H9 (cell line): ENCODE measurements around the gene LASP1NB.

Source experiments
- DNase-seq: peaks from one replicate; pipeline ENCODE4 v3.0.0-alpha.2; 2017
- H2AFZ ChIP-seq: one replicate; pipeline ENCODE4 v1.6.1; 2013; ENCODE audit warnings: mild to moderate bottlenecking, low read length, control low read depth, moderate library complexity
- H2AK5ac ChIP-seq: 2 replicates; pipeline ENCODE4 v1.6.1; 2013; ENCODE audit warnings: low read length, control low read depth, mixed read lengths; ENCODE audit not compliant: insufficient read length
- H2BK120ac ChIP-seq: one replicate; pipeline ENCODE4 v1.6.1; 2013; ENCODE audit warnings: low read depth, mild to moderate bottlenecking, low read length, control low read depth, inconsistent platforms; ENCODE audit not compliant: poor library complexity, severe bottlenecking
- H2BK12ac ChIP-seq: 2 replicates; pipeline ENCODE4 v1.6.1; 2013; ENCODE audit warnings: low read length, control low read depth, mixed read lengths, low read depth; ENCODE audit not compliant: insufficient read length
- H2BK15ac ChIP-seq: 2 replicates; pipeline ENCODE4 v1.6.1; 2013; ENCODE audit warnings: low read depth, low read length, control low read depth
- H2BK20ac ChIP-seq: one replicate; pipeline ENCODE4 v1.6.1; 2013; ENCODE audit warnings: low read depth, mild to moderate bottlenecking, low read length, control low read depth, inconsistent platforms; ENCODE audit not compliant: poor library complexity, severe bottlenecking
- H2BK5ac ChIP-seq: 2 replicates; pipeline ENCODE4 v1.6.1; 2013; ENCODE audit warnings: low read length, control low read depth, mixed read lengths; ENCODE audit not compliant: insufficient read length
- H3K14ac ChIP-seq: 2 replicates; pipeline ENCODE4 v1.6.1; 2013; ENCODE audit warnings: low read length, control low read depth; ENCODE audit not compliant: insufficient read depth
- H3K18ac ChIP-seq: 2 replicates; pipeline ENCODE4 v1.6.1; 2013; ENCODE audit warnings: low read depth, mild to moderate bottlenecking, mixed read lengths, low read length, control low read depth; ENCODE audit not compliant: insufficient read length
- H3K23ac ChIP-seq: 2 replicates; pipeline ENCODE4 v1.6.1; 2013; ENCODE audit warnings: low read length, control low read depth, mixed read lengths, low read depth; ENCODE audit not compliant: insufficient read length
- H3K23me2 ChIP-seq: 2 replicates; pipeline ENCODE4 v1.6.1; 2013; ENCODE audit warnings: low read depth, mild to moderate bottlenecking, mixed read lengths, low read length, control low read depth; ENCODE audit not compliant: insufficient read length, poor library complexity, severe bottlenecking
- H3K27ac ChIP-seq: 2 replicates; pipeline ENCODE4 v1.5.1; 2013; ENCODE audit warnings: low read length, control low read depth, mixed read lengths, low read depth; ENCODE audit not compliant: insufficient read length
- H3K27me3 ChIP-seq: 2 replicates; pipeline ENCODE4 v1.6.1; 2013; ENCODE audit warnings: low read length, control low read depth, inconsistent platforms; ENCODE audit not compliant: insufficient read depth
- H3K4ac ChIP-seq: 2 replicates; pipeline ENCODE4 v1.6.1; 2013; ENCODE audit warnings: low read depth, mild to moderate bottlenecking, control low read depth, inconsistent platforms, low read length, moderate library complexity
- H3K4me1 ChIP-seq: 2 replicates; pipeline ENCODE4 v1.6.1; 2013; ENCODE audit warnings: low read length, control low read depth, inconsistent platforms; ENCODE audit not compliant: insufficient read depth
- H3K4me2 ChIP-seq: 2 replicates; pipeline ENCODE4 v1.6.1; 2013; ENCODE audit warnings: low read length, control low read depth, mixed read lengths; ENCODE audit not compliant: insufficient read length, insufficient read depth
- H3K56ac ChIP-seq: 2 replicates; pipeline ENCODE4 v1.6.1; 2013; ENCODE audit warnings: low read depth, mild to moderate bottlenecking, mixed read lengths, low read length, control low read depth; ENCODE audit not compliant: insufficient read length
- H3K79me1 ChIP-seq: 2 replicates; pipeline ENCODE4 v1.6.1; 2013; ENCODE audit warnings: low read depth, mild to moderate bottlenecking, moderate library complexity, low read length, control low read depth, inconsistent platforms; ENCODE audit not compliant: insufficient read depth, poor library complexity, severe bottlenecking
- H3K79me2 ChIP-seq: 2 replicates; pipeline ENCODE4 v1.6.1; 2013; ENCODE audit warnings: low read length, control low read depth, inconsistent platforms; ENCODE audit not compliant: insufficient read depth
- H3K9ac ChIP-seq: 2 replicates; pipeline ENCODE4 v1.6.1; 2013; ENCODE audit warnings: low read length, control low read depth, mixed read lengths; ENCODE audit not compliant: insufficient read length; ENCODE audit errors: extremely low read depth
- H3K9me3 ChIP-seq: one replicate; pipeline ENCODE4 v1.6.1; 2013; ENCODE audit warnings: low read depth, low read length, inconsistent platforms; ENCODE audit not compliant: control insufficient read depth
- H3T11ph ChIP-seq: one replicate; pipeline ENCODE4 v1.6.1; 2013; ENCODE audit warnings: mild to moderate bottlenecking, low read length, control low read depth, inconsistent platforms
- H4K20me1 ChIP-seq: one replicate; pipeline ENCODE4 v1.6.1; 2013; ENCODE audit not compliant: control insufficient read depth, insufficient read length, insufficient read depth
- H4K5ac ChIP-seq: 2 replicates; pipeline ENCODE4 v1.6.1; 2013; ENCODE audit warnings: low read depth, mild to moderate bottlenecking, mixed read lengths, low read length, control low read depth; ENCODE audit not compliant: insufficient read length
- H4K8ac ChIP-seq: replicated peaks from 2 replicates; pipeline ENCODE4 v1.6.1; 2013; ENCODE audit warnings: low read length, control low read depth, mixed read lengths, low read depth; ENCODE audit not compliant: insufficient read length
- H4K91ac ChIP-seq: 2 replicates; pipeline ENCODE4 v1.6.1; 2013; ENCODE audit warnings: low read depth, mild to moderate bottlenecking, moderate library complexity, mixed read lengths, low read length, control low read depth; ENCODE audit not compliant: insufficient read length
- H3K27ac Mint-ChIP-seq, 3 experiments: 2 replicates in 2 of 3; 3 replicates in 1 of 3; pipeline ENCODE4 v1.8.0; 2020 to 2021; ENCODE audit warnings: mixed read lengths in 3 of 3, mild to moderate bottlenecking in 1 of 3, moderate library complexity in 1 of 3
- H3K27me3 Mint-ChIP-seq: 2 replicates; pipeline ENCODE4 v1.8.0; 2021; ENCODE audit warnings: low read depth, mild to moderate bottlenecking, moderate library complexity, mixed read lengths
- H3K36me3 Mint-ChIP-seq, 3 experiments: 2 replicates in 2 of 3; 3 replicates in 1 of 3; pipeline ENCODE4 v1.8.0; 2020 to 2021; ENCODE audit warnings: low read depth in 3 of 3, mixed read lengths in 3 of 3; ENCODE audit not compliant: insufficient read depth in 1 of 3
- H3K4me1 Mint-ChIP-seq, 2 experiments: 2 replicates each; pipeline ENCODE4 v1.8.0; 2020; ENCODE audit warnings: mixed read lengths in 2 of 2
- H3K4me3 Mint-ChIP-seq, 2 experiments: 2 replicates in 1 of 2; 3 replicates in 1 of 2; pipeline ENCODE4 v1.8.0; 2020 to 2021; ENCODE audit warnings: mild to moderate bottlenecking in 2 of 2, mixed read lengths in 2 of 2, moderate library complexity in 1 of 2
- H3K9me3 Mint-ChIP-seq, 2 experiments: 2 replicates in 1 of 2; 3 replicates in 1 of 2; pipeline ENCODE4 v1.8.0; 2020; ENCODE audit warnings: mild to moderate bottlenecking in 2 of 2, mixed read lengths in 2 of 2, moderate library complexity in 1 of 2
- CTCF ChIP-seq: fragments of 200-600 bp; sonication (generic); conservative IDR thresholded peaks from 3 replicates; pipeline ENCODE4 v1.8.0; 2021; ENCODE audit warnings: antibody characterized with exemption, mild to moderate bottlenecking
- WGBS: extraction: QIAGEN DNeasy Blood & Tissue Kit; methylation state at CpG from one replicate; pipeline ENCODE4 v1.1.7; 2013; ENCODE audit warnings: missing lambda C conversion rate, low lambda C conversion rate, mixed read lengths; ENCODE audit not compliant: insufficient read length; ENCODE audit errors: extremely low coverage; 5-methylcytosine and 5-hydroxymethylcytosine counted together

The LASP1NB gene

GRCh38 chr17:38958326-38958725, 32.9 kb downstream of the LASP1NB start:
- Histone ChIP-seq H3K18ac (no peak overlapping the region), H3K4ac (no peak overlapping the region), H3K79me1 (no peaks in the 10 kb centered on the region), H4K91ac (no peak overlapping the region), H3K23me2 (no peaks in the 10 kb centered on the region), H2BK15ac (no peak overlapping the region), H2BK5ac (no peak overlapping the region), H2BK12ac (no peak overlapping the region), H3K9ac (no peak overlapping the region), H3K4me1 (no peaks in the 10 kb centered on the region), H2AK5ac (no peak overlapping the region), H2BK20ac (no peak overlapping the region), H3K4me2 (no peak overlapping the region), H4K8ac (no peak overlapping the region), H3K79me2 (no peaks in the 10 kb centered on the region), H3K23ac (no peak overlapping the region), H3K27me3 (no peaks in the 10 kb centered on the region), H4K5ac (no peak overlapping the region), H2AFZ (no peak overlapping the region), H3K9me3 (no peaks in the 10 kb centered on the region), H3T11ph (no peak overlapping the region), H2BK120ac (no peak overlapping the region), H4K20me1 (no peaks in the 10 kb centered on the region), H3K56ac (no peak overlapping the region), H3K14ac (no peak overlapping the region), H3K27ac (no peak overlapping the region)
- Mint-ChIP-seq H3K4me3 (no peak overlapping the region), H3K4me1 (no peaks in the 10 kb centered on the region), H3K9me3 (no peaks in the 10 kb centered on the region), H3K27me3 (no peaks in the 10 kb centered on the region), H3K27ac (no peak overlapping the region), H3K36me3 (no peaks in the 10 kb centered on the region)
- DNase-seq = no peak
- WGBS = no CpG with 5 or more reads among the region's 1 CpG
- TF ChIP-seq CTCF = no peak
